B cell (primary cell): ENCODE data around the gene KAZN. TPM values are rescaled to one million over a fixed set of nuclear protein-coding genes. Genes with fewer than 3 reads are reported as not detected.

Source experiments
- ATAC-seq: fragments of 200-7000 bp; cut with Tn5 transposase; one replicate; pipeline ENCODE4 v1.10.0; 2021; ENCODE audit warnings: low read depth, mild to moderate bottlenecking, moderate number of reproducible peaks, moderate library complexity
- CTCF ChIA-PET: fragments of 350-600 bp; sonication (Branson Sonifier 250); formaldehyde crosslinking; loops from one replicate; lab custom pipeline; 2021; ENCODE audit warnings: antibody characterized with exemption, inconsistent platforms; lab: Charles Lee
- POLR2A ChIA-PET: fragments of 350-600 bp; sonication (Branson Sonifier 250); formaldehyde crosslinking; loops from one replicate; lab custom pipeline; 2021; ENCODE audit warnings: antibody characterized with exemption; lab: Charles Lee
- DNase-seq: peaks from one replicate; pipeline ENCODE4 v3.0.0; 2013
- H2AFZ ChIP-seq: 2 replicates; pipeline ENCODE4 v1.6.1; 2012; ENCODE audit warnings: mild to moderate bottlenecking, low read depth, low read length; ENCODE audit not compliant: insufficient read depth, poor library complexity, severe bottlenecking
- H3K27ac ChIP-seq, 2 donors: 1 replicate in 1 of 2; 2 replicates in 1 of 2; pipeline ENCODE4 v1.5.1; 2012 to 2013; ENCODE audit warnings: low read length in 2 of 2, mild to moderate bottlenecking in 2 of 2, moderate library complexity in 1 of 2
- H3K27me3 ChIP-seq, 4 experiments: fragments of 200-600 bp in 1 of 4; sonication (generic) in 1 of 4; replicated peaks in 1 of 4; 1 replicate in 2 of 4; 2 replicates in 2 of 4; pipeline versions ENCODE4 v1.6.1 to v1.7.0; 2013 to 2016; ENCODE audit warnings: low read length in 3 of 4, mild to moderate bottlenecking in 2 of 4, mixed read lengths in 1 of 4, moderate library complexity in 1 of 4; ENCODE audit not compliant: insufficient read depth in 4 of 4, control insufficient read depth in 3 of 4; ENCODE audit errors: control extremely low read depth in 1 of 4
- H3K36me3 ChIP-seq, 2 experiments: replicated peaks in 1 of 2; 1 replicate in 1 of 2; 2 replicates in 1 of 2; pipeline versions ENCODE4 v1.6.1 to v1.7.1; 2013; ENCODE audit warnings: low read length in 1 of 2; ENCODE audit not compliant: insufficient read depth in 2 of 2, control insufficient read depth in 1 of 2; ENCODE audit errors: control extremely low read depth in 1 of 2, extremely low read depth in 1 of 2
- H3K4me1 ChIP-seq, 2 donors: fragments of 200-600 bp in 1 of 2; sonication (generic) in 1 of 2; 1 replicate in 1 of 2; 2 replicates in 1 of 2; pipeline versions ENCODE4 v1.5.1 to v1.6.1; 2013 to 2017; ENCODE audit warnings: low read length in 2 of 2; ENCODE audit not compliant: control insufficient read depth in 2 of 2, insufficient read depth in 2 of 2
- H3K4me2 ChIP-seq: replicated peaks from 2 replicates; pipeline ENCODE3; 2012; ENCODE audit warnings: mild to moderate bottlenecking, low read depth, low read length; ENCODE audit not compliant: poor library complexity, severe bottlenecking
- H3K4me3 ChIP-seq, 5 experiments: fragments of 200-600 bp in 1 of 5; sonication (generic) in 1 of 5; 1 replicate in 3 of 5; 2 replicates in 2 of 5; pipeline versions ENCODE4 v1.5.1 to v1.7.0; 2011 to 2016; ENCODE audit warnings: low read length in 4 of 5, mild to moderate bottlenecking in 4 of 5, low read depth in 2 of 5, control low read depth in 1 of 5, moderate library complexity in 1 of 5; ENCODE audit not compliant: insufficient read depth in 1 of 5; ENCODE audit errors: control extremely low read depth in 1 of 5, extremely low read depth in 1 of 5
- H3K79me2 ChIP-seq: fragments of 200-600 bp; sonication (generic); one replicate; pipeline ENCODE4 v1.6.0; 2016; ENCODE audit warnings: low read length; ENCODE audit not compliant: control insufficient read depth, insufficient read depth
- H3K9ac ChIP-seq: fragments of 200-600 bp; sonication (generic); 2 replicates; pipeline ENCODE4 v1.6.1; 2017; ENCODE audit warnings: mild to moderate bottlenecking, low read length, moderate library complexity
- H3K9me3 ChIP-seq, 3 donors: one replicate each; pipeline versions ENCODE4 v1.6.1 to v1.7.1; 2013; ENCODE audit warnings: low read length in 2 of 3; ENCODE audit not compliant: control insufficient read depth in 2 of 3, insufficient read depth in 1 of 3; ENCODE audit errors: control extremely low read depth in 1 of 3
- H4K20me1 ChIP-seq: 2 replicates; pipeline ENCODE4 v1.6.0; 2012; ENCODE audit warnings: mild to moderate bottlenecking, low read length; ENCODE audit not compliant: insufficient read depth, control insufficient read depth, poor library complexity, severe bottlenecking
- H3K27ac Mint-ChIP-seq: one replicate; pipeline ENCODE4 v1.8.0; 2021; ENCODE audit warnings: mixed read lengths
- H3K27me3 Mint-ChIP-seq: one replicate; pipeline ENCODE4 v1.8.0; 2021; ENCODE audit warnings: mixed read lengths
- H3K4me1 Mint-ChIP-seq: one replicate; pipeline ENCODE4 v1.8.0; 2021; ENCODE audit warnings: mixed read lengths
- H3K4me3 Mint-ChIP-seq: one replicate; pipeline ENCODE4 v1.8.0; 2021; ENCODE audit warnings: mixed read lengths
- H3K9me3 Mint-ChIP-seq: one replicate; pipeline ENCODE4 v1.8.0; 2022; ENCODE audit warnings: mixed read lengths; ENCODE audit not compliant: insufficient read depth
- EZH2 ChIP-seq: IDR thresholded peaks from 2 replicates; pipeline ENCODE4 v1.6.1; 2012; ENCODE audit warnings: borderline replicate concordance, low read depth, mild to moderate bottlenecking, moderate library complexity, low read length; ENCODE audit not compliant: insufficient read depth, poor library complexity, severe bottlenecking
- WGBS: methylation state at CpG from one replicate; pipeline ENCODE4 v1.1.5; 2013; ENCODE audit warnings: missing lambda C conversion rate; ENCODE audit not compliant: insufficient coverage; 5-methylcytosine and 5-hydroxymethylcytosine counted together
- intact Hi-C: fragments of 100-400 bp; cut with micrococcal nuclease; formaldehyde crosslinking; loops from one replicate; pipeline ENCODE4 v1.10.0; 2022
- polyA plus RNA-seq: library from polyadenylated mRNA; depleted of rRNA; stranded (reverse); fragments of >200 nt; gene quantifications from 2 replicates; pipeline ENCODE4 v1.2.3, GENCODE V29; 2012
- total RNA-seq, 2 donors: library from RNA; stranded (reverse); fragments of 120-200 nt in 1 of 2; gene quantifications; 1 replicate in 1 of 2; 2 replicates in 1 of 2; pipeline versions ENCODE4 v1.2.3 to v1.2.4, GENCODE V29; 2013 to 2022
- TF ChIP-seq, protein P1 (sequence below): fragments of 200-600 bp; IDR thresholded peaks from one replicate; pipeline ENCODE4 v1.8.0; 2022; ENCODE audit warnings: antibody characterized with exemption, mild to moderate bottlenecking

The KAZN gene
- total and polyA plus RNA-seq, 2 donors (not counting 1 experiment from before 2014, with no cell fraction given), result 0.13 to 0.39 TPM

DNA sequence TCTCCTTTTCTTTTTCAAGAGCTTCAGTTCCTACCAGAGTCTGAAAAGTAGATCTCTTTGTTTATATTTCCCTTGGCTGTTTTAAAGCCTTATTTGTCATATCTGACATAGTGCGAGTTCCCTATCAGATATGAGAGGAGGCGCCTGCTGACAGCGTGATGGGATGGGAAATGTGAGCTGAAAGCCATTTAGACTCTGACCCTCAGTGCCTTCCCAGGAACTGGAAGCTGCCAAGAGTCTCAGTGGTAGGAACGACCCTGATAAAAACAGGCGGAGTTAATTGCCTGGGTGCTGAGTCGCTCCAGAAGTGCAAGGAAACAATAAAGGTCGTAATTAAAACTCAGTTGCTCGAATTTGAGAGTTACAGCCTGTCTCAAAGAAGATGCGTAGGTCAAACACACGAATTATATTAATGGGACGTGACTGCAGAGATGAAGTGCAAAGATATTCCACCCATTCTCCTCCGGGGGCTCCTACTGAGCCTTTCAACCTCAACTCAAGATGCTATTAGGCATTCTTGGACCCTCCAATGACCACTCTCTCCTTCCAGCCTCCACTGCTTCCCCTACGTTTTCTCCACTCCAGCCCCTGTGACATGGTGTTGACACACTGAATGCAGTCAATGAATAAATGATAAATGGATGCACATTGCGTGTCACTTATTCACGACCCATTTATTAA is 84.6 kb downstream of the KAZN start:
- no peak overlapping the region for H3K27ac ChIP-seq
- no peak overlapping the region for H3K9ac ChIP-seq
- ChIA-PET CTCF (no interaction called here), POLR2A (no interaction called here)
- no peaks in the 10 kb centered on the region for H3K79me2 ChIP-seq
- H3K27me3 Mint-ChIP-seq, result peaks cover 8% of the 10 kb centered on the region
- H3K4me3 Mint-ChIP-seq, result no peak overlapping the region
- no peak overlapping the region for H3K27ac Mint-ChIP-seq
- 72% methylated on average over 12 of the region's 15 CpGs for WGBS
- H3K36me3 ChIP-seq, result no peaks in the 10 kb centered on the region
- no peak overlapping the region for H3K4me3 ChIP-seq
- no peak overlapping the region for H3K4me2 ChIP-seq
- peaks cover 4% of the 10 kb centered on the region for H3K9me3 Mint-ChIP-seq
- no peaks in the 10 kb centered on the region for H3K4me1 Mint-ChIP-seq
- H3K4me1 ChIP-seq, result no peaks in the 10 kb centered on the region
- no peak for TF ChIP-seq EZH2
- TF ChIP-seq, protein P1, sequence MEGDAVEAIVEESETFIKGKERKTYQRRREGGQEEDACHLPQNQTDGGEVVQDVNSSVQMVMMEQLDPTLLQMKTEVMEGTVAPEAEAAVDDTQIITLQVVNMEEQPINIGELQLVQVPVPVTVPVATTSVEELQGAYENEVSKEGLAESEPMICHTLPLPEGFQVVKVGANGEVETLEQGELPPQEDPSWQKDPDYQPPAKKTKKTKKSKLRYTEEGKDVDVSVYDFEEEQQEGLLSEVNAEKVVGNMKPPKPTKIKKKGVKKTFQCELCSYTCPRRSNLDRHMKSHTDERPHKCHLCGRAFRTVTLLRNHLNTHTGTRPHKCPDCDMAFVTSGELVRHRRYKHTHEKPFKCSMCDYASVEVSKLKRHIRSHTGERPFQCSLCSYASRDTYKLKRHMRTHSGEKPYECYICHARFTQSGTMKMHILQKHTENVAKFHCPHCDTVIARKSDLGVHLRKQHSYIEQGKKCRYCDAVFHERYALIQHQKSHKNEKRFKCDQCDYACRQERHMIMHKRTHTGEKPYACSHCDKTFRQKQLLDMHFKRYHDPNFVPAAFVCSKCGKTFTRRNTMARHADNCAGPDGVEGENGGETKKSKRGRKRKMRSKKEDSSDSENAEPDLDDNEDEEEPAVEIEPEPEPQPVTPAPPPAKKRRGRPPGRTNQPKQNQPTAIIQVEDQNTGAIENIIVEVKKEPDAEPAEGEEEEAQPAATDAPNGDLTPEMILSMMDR, result no peak
- H4K20me1 ChIP-seq, result no peaks in the 10 kb centered on the region
- ATAC-seq, result no peak
- H3K27me3 ChIP-seq, result no peaks in the 10 kb centered on the region
- intact Hi-C loops, result no loop called here
- no peak overlapping the region for H2AFZ ChIP-seq
- DNase-seq, result no peak
- H3K9me3 ChIP-seq, result peaks cover 0 to 9% (median 3%) of the 10 kb centered on the region in 3 donors

- POLR2A ChIA-PET, result no interaction called here
- no peak overlapping the region for H3K4me2 ChIP-seq
- H3K27me3 ChIP-seq, result no peaks in the 10 kb centered on the region
- intact Hi-C loops, result no loop called here
- Mint-ChIP-seq H3K9me3 (peaks cover 4% of the 10 kb centered on the region), H3K27ac (no peak overlapping the region), H3K4me1 (no peaks in the 10 kb centered on the region), H3K27me3 (peaks cover 11% of the 10 kb centered on the region), H3K4me3 (no peak overlapping the region)
- DNase-seq (no peak), ATAC-seq (no peak)
- H4K20me1 ChIP-seq, result no peaks in the 10 kb centered on the region
- H3K27ac ChIP-seq, result no peak overlapping the region
- WGBS, result 100% methylated on average over 1 of the region's 3 CpGs
- CTCF ChIA-PET, result no interaction called here
- no peaks in the 10 kb centered on the region for H3K4me1 ChIP-seq
- no peaks in the 10 kb centered on the region for H3K79me2 ChIP-seq
- no peaks in the 10 kb centered on the region for H3K36me3 ChIP-seq
- H3K4me3 ChIP-seq, result no peak overlapping the region
- TF ChIP-seq EZH2, result no peak
- TF ChIP-seq, protein P1, result no peak
- H3K9me3 ChIP-seq, result peaks cover 0 to 6% (median 3%) of the 10 kb centered on the region in 3 donors
- no peak overlapping the region for H2AFZ ChIP-seq
- no peak overlapping the region for H3K9ac ChIP-seq
Observed at GRCh38 chr1:14685078-14685477, 86.6 kb downstream of the KAZN start.
